NCI-H1048 (cell line): ENCODE measurements around the gene ZC3H12D.
"Not testable (repeated sequence)": the region's sequence is repeated elsewhere in the genome, so short reads cannot be mapped to it uniquely, and the experiment has no call there.

Source experiments
- DNase-seq: peaks from one replicate; lab custom pipeline; 2025; lab: John Stamatoyannopoulos, UW

Gene ZC3H12D

DNA sequence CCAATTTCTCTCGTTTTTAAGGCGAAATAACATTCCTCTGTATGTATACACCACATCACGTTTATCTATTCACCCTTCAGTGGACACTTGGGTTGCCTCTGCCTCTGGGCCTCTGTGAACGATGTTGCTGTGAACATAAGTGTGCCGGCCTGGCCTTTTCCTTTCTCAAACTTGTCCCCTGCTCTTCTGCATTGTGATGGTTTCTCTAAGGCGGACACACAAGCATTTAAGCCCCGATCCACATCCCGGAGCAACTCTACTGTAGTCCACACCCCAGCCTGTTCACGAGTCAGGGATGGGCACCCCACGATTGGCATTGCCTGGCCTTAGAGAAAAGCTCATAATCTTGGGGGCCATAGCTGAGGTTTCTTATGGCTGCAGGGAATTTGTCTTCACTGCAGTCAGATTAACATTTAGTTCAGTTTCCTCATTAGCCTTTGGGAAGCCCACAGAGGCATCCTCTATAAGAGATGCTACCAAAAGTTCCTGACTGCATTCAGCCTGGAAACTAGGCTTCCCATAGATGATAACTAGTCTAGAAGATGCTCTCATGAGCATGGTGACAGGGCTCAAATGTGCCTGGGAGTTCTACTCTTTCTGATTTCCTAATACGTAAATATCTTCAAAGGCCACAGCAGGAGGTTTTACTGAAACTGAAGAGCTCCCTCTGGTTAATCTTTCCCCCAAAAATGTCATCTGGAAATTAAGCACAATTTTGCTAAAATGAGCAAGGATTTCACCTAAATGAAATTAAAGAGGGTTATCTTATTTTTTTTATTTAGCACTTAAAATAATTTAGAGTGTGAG is 762 bp downstream of the ZC3H12D start:
- DNase-seq = no peak

DNA sequence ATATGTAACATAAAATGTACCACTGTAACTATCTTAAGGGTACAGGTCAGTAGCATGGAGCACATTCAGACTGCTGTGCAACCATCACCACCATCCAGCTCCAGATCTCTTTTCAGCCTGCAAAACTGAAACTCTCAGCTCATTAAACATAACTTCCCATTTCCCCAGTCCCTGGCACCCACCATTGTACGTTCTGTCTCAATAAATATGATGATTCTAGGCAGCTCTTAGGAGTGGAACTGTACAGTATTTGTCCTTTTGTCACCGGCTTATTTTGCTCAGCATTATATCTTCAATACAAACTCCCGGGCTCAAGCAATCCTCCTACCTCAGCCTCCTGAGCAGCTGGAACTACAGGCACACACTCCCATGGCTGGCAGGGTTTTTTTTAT is 1.5 kb downstream of the ZC3H12D start:
- DNase-seq = no peak

DNA sequence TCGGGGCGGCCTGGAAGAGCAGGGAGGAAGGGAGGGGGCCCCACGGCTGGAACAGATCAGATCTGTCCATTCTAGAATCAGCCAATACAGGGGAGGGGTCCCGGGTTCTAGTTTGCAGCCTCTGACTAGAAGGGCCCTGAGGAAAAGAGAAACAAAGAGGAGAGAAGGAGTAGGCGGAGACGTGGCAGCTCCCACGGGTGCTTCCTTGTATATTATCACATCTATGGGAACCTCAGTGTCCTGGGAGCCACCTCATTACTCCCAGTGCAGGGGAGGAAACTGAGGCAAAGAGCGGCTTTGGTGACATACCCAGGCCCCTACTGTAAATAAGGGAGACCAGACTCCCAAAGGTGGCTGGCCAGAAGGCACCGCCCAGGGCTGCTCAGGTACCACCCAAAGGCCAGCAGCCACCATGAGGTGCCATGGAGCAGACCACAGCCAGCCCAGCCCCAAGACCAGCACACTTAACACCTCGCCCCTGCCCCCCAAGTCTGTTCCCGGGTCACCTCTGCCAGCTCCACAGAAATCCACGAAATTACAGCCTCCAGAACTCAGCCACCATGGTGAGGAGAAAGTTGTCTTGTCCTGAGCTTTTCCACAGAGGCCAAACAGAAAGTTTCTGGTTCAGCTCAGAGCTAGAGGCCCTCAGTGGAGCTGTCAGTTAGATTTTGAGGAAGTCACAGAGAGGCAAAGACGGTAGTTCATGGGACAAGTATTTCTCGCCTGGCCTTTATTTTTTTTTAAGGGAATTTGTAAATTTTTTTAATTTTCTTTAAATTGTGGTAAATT is 2.1 kb downstream of the ZC3H12D start:
- no peak for DNase-seq

DNA sequence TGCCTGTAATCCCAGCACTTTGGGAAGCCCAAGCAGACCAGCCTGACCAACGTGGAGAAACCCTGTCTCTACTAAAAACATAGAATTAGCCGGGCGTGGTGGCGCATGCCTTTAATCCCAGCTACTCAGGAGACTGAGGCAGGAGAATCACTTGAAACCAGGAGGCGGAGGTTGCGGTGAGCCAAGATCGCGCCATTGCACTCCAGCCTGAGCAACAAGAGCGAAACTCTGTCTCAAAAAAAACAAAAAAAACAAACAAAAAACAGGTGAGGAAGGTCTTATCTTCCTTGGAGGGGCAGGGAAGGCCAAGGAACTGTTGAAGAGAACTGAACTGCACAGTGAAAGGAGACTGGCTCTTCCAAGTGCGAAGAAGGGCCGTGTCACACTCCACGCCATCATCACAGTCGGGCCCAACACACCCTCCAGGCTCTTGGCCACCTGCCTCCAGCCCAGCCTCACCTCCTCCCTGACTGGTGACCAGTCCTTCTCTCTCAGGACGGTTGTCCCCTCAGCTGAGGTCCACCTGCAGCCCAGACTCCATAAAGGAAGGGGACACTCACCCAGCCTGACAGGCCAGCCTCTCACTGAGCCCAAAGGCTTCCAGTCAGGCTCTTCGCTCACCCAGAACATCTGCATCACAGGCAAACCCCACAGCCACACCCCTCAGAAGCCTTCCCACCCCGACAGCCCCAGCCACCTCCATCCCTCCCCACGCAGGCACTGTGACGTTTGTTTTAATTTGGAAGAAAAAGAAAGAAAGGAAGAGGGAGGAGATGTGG is 4.1 kb downstream of the ZC3H12D start:
- DNase-seq = no peak

DNA sequence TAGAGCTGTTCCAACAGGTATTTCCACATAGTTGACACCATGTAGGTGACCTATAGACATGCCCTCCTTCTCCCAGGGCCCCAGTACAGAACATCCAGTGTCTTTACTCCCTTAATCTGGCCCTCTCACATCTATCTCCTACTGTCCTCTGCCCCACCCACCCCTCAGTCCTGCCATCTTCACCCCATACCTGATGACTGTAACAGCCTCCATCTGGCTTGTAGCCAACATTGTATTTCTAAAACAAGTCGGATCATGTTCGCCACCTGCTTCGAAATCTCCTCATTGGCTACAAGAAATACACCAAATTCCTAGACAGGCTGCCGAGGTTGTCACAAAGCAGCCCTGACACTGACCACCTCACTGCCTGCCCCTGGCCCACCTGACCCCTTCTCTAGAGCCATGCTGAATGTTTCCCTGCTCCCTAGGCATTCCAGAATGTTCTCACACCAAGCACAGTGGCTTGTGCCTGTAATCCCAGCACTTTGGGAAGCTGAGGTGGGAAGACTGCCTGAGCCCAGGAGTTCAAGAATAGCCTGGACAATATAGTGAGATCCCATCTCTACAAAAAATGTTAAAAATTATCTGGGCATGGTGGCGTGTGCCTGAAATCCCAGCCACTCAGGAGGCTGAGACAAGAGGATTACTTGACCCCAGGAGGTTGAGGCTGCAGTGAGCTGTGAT is 6.0 kb downstream of the ZC3H12D start:
- no peak for DNase-seq

DNA sequence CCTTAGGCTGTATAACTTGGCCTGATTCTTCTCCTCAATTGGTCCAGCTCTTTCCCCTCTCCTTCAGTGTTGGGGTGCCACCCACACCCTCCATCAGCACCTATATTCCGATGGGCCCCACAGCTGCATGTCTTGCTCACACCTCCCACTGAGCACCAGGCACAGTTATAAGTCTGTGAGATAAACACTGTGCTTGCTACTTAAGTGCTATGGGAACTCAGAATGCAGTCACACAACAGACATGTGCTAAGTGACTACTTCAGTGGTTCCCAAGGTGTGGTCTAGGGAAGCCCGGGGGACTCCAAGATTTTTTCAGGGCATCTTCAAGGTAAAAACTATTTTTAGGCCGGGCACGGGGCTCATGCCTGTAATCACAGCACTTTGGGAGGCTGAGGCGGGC is 7.3 kb downstream of the ZC3H12D start:
- DNase-seq = no peak

DNA sequence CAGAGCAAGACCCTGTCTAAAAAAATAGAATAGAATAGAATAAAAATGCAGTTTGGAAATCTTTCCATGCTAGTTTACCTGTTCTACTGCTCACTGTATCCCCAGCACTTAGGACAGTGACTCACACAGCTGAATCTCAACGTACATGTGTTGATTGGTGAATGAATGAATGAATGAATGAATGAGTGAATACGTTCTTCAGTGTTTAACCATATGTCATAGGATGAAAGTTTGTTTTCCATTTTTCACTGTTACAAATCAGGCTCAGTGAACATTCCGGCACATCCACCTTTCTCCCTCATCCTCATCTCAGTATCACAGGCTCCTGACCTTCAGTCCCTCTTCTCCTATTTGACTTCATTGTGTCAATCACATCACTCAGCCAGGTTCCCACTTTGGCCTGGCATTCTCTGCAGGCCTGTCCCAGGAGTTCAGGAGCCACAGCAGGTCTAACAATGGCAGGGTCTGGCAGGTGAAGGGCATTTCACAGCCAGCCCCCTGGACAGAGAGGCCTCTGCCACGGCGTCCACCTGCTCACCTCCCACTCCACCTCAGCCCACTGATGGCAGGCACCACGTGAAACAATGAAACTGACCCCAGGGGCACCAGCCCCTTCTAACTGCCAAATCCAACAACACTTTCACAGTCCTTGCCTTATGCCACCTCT is 7.9 kb downstream of the ZC3H12D start:
- DNase-seq = no peak

DNA sequence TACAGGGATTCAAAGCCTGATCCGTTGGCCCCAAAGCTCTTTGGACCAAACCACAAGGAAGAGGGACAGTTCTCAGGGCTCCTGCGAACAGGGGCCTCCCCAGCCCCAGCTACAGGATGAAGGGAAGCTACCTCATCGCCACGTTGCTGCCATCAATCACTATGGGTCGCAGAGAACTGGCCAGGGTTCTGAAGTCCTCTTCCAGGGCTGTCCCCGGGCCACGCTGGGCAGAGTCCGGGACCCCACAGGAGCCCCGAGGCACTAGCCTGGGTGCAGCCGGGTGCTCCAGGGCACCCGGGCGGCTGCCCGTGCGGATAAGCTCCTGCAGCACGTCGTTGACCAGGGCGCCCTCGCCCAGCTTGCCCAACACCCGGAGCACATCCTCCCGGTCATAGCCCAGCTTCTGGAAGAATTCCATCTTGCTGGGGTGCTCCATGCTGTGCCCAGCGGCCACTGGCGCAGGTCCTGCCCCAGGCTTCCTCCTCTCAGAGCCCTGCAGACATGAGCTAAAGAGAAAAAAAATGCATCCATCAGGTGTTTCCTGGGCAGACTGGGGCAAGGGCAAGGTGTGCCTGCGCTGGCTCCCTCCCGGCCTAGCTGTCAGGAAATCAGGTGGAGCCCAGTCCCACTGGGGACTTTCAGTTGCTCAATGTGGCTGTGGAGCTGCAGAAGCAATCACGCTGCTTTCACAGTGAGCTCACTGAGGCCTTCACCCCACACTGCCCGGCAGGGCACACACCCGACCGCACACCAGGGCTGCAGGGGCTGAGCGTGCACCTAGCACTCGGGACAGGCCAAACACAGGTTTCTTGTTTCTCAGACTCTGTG is 10.5 kb downstream of the ZC3H12D start:
- no peak for DNase-seq

DNA sequence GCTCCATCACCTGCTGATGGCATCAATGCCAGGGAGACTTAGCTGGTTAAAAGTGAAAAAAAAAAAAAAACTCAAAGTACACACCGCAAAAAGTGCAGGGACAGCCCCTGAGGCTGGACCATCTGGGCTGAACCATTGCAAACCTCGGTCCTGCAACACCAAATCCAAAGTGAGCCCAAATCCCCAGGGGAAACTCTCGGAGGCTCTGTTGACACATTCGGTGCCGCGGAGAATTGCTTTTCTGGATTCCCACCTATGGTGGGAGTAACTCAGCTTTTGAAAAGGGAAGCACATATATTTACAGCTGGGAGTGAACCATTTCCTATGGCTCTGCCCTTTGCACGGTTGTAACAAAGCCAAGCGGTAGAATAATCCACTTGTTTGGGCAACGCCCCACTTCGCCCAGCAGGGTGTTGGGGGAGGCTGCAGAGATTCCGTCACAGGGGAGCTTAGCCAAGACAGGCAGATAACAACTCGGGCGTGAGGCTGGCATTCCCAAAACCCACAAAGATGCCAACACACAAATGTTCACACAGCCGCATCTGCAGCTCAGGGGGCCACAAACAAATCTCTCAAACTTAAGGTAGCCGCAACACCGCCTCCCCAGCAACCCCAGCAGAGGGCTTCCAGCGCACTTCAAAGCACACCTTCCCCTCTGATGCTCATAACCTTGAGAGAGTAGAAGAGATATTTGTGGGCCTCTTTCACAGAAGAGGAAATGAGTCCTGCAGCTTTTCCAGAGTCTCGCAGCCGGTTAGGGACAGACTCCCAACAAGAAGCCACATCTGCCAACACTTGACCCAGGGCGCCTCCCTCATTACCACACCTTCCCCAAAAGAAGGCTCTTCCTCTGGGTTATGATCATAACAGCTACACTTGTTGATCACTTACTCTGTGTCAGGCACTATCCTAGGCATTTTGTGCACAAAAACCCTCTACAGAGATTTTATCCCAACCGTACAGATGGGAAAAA is 11.4 kb downstream of the ZC3H12D start:
- DNase-seq = no peak

DNA sequence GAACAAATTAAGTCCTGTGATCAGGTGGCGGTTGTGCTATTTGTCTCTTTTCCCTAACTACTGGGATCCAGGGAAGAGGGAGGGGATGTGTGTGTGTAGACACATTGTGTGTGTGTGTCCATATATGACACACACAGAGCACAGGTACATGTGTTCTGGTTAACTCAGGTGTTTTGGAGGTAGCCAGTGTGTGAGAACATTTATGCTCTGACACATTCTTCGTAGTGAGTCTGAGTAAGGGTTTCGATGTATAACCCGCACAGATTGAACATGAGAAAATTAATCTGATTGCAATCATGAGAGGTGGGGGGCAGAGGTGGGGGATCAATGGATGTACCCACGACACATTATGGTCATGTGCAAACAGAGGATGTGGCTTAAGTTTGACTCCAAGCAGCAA is 12.6 kb downstream of the ZC3H12D start:
- DNase-seq = no peak

DNA sequence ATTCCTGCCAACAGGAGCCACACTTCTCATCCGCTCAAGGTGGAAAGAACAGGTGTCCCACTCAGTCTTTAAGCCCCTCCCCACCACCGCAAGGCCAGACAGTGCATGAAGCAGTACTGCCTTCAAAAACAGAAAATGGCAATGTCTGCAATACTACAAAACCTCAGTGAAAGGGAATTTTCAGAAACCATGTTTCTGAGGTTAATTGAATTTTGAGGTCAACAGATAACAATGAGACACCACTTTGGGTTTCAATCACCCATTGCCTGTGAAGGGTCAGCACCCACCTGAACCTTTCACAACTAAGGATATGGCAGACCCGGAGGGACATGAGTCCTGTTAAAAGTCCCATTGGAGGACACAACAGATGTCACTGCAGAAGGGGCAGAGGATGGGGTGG is 13.0 kb downstream of the ZC3H12D start:
- DNase-seq = no peak

DNA sequence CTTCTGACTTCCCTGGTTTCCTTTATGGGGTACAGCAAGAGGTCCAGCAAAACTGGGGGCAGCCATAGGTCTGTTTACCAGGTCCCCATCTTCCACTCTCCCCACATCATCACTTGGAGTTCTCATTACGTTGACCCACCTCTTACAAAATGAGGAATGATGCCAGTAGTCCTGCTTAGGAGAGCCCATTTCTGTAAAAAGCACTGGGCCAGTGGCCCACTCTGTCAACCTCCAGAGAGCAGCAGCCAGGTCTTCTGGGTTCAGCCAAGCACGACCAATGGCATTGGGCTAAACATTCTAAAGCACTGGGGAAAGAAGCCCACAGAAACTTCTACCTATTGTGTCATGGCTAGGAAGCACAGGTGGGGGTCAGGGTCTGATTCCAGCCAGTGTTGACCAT is 13.9 kb downstream of the ZC3H12D start:
- no peak for DNase-seq

DNA sequence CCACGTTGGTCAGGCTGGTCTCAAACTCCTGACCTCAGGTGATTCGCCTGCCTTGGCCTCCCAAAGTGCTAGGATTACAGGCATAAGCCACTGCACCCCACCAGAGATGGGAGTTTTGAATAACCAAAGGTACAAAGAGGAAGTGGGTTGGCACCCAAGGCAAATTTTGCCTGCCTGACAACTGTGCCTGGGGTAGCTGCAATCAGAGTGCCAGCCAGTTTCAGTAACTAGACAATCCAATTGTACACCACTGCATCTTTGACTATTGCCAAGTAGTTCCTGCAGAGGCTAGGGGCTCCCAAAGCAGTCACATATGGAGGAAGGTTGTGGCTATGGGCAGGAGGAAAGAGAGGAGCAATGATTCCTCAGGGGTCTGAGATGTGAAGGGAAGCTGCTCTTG is 16.6 kb downstream of the ZC3H12D start:
- DNase-seq = no peak

DNA sequence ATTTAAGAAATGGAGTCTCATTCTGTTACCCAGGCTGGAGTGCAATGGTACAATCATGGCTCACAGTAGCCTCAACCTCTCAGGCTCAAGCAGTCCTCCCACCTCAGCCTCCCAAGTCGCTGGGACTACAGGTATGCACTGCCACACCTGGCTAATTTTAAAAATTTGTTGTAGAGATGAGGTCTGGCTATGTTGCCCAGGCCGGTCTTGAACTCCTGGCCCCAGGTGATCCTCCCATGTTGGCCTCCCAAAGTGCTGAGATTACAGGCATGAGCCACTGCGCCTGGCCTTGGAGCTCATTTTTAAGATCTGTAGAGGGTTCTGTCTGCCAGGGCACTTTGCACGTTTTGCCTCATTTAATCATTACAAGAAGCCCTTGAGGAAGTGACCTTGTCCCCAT is 17.5 kb downstream of the ZC3H12D start:
- no peak for DNase-seq

DNA sequence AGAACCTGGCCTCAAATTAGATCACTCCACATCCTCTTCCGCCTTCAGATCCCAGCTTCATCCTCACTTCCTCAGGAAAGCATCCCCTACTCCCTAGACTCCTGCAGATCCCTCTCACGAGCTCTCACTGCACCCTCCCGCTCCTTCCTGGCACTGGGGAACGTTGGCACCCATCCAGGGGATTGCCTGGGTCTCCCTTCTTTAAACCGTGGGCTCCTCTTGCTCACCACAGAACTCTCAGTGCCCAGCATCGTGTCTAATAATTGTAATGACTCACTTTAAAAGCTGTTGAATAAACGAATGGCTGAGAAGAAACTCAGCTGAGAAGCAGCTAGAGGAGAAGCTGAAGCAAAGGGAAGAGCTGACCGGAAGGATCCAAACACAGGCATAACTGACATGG is 20.4 kb downstream of the ZC3H12D start:
- no peak for DNase-seq

DNA sequence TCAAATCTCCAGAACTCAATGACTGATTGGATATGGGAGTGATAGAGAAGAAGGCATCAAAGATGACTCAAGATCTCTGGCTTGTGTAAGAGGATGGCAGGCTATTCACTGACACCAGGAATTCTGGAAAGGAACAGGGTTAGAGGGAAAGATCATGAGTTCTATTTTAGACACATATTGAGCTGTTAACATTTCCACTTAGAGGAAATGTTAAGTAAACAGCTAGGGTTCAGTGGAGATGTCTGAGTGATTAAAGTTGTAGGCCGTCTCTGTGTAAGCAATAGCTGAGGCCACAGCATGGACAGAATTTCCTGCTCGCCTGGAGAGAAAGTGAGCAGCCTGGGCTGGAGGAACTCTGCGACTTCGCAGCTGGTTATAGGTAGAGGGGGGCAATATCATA is 21.0 kb downstream of the ZC3H12D start:
- no peak for DNase-seq

DNA sequence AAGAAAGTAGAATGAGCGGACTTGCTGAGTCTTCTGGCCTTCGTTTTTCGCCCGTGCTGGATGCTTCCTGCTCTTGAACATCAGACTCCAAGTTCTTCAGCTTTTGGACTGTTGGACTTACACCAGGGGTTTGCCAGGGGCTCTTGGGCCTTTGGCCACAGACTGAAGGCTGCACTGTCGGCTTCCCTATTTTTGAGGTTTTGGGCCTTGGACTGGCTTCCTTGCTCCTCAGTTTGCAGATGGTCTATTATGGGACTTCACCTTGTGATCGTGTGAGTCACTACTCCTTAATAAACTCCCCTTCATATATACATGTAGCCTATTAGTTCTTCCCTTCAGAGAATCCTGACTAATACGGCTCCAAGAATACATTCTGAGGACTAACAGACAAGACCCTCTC is 22.1 kb downstream of the ZC3H12D start:
- not testable (repeated sequence) for DNase-seq

DNA sequence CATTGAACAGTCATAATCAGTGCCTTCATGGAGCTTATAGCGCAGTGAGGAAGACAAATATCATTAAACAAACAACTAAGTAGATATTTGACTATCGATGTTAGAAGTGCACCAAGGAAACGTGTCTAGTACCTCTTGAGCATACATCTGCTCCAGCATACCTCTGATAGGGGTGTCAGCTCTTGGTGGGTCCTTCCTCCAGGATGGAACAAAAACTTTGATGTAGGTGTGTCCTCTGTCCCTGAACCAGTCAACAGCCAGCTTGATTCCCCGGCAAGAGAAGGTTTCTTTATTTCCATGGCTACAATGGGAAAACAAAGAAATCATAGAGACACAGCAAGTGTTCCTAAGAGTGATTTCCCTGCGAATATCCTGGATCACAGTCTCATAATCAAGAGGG is 23.1 kb downstream of the ZC3H12D start:
- no peak for DNase-seq

DNA sequence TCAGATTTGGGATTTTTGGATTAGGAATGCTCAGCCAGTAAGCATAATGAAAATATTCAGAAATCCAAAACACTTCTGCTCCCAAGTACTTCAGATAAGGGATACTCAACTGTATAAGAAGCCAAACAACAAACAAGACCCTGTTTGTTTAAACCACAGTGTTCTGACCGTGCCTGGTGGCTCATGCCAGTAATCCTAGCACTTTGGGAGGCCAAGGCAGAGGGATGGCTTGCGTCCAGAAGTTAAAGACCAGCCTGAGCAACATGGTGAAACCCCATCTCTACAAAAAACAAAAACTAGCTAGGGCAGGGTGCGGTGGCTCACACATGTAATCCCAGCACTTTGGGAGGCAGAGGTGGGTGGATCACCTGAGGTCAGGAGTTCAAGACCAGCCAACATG is 24.6 kb downstream of the ZC3H12D start:
- not testable (repeated sequence) for DNase-seq

DNA sequence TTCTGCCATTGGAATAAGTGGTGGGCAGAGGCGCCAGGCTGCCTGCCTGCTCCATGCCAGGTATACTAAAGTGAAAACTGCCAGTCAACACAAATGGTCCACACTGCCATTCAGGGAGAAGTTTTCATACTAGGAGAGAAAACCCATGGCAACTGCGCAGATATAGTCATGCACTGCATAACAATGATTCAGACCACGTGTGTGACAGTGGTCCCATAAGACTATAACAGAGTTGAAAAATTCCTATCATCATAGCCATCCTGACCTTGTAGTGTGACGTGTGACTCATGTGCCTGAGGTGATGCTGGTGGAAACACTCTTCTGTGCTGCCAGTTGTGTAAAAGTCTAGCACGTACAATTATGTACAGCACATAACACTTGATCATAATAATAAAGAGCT is 25.1 kb downstream of the ZC3H12D start:
- DNase-seq = no peak
